K562 (cell line): ENCODE measurements around the gene LRCH1. TPM values are rescaled to one million over a fixed set of nuclear protein-coding genes. Genes with fewer than 3 reads are reported as not detected.

ENCODE experiments used
- ARID2 ChIP-seq: fragments of 450-650 bp; IDR thresholded peaks from 2 replicates; pipeline ENCODE4 v1.6.1; 2017; ENCODE audit warnings: antibody characterized with exemption, mild to moderate bottlenecking
- ELK3 ChIP-seq: fragments of 450-650 bp; formaldehyde crosslinking; IDR thresholded peaks from 2 replicates; pipeline ENCODE4 v1.4.0; 2020; ENCODE audit warnings: mild to moderate bottlenecking
- HBP1 ChIP-seq: fragments of 450-650 bp; formaldehyde crosslinking; IDR thresholded peaks from 2 replicates; pipeline ENCODE4 v1.4.0; 2022; ENCODE audit warnings: missing genetic modification characterization
- RREB1 ChIP-seq: fragments of 250-450 bp; sonication (Bioruptor Pico); IDR thresholded peaks from 2 replicates; pipeline ENCODE4 v1.4.0; 2020
- polyA plus RNA-seq, 8 experiments: library from polyadenylated mRNA; depleted of rRNA in 4 of 8; stranded (reverse) in 5 of 8; unstranded in 3 of 8; fragments of >200 nt; fragmentation: Nextera tagmentation in 2 of 8; fragmentation: Illumina TruSeq in 1 of 8; extraction: Ambion mirVana in 2 of 8; extraction: Trizol in 1 of 8; gene quantifications; 2 replicates each; pipeline versions ENCODE4 v1.2.1 to v1.2.3, GENCODE V29; 2011 to 2014; ENCODE audit warnings: inconsistent platforms in 1 of 8, missing spikeins in 1 of 8
- total RNA-seq, 7 experiments: library from RNA; depleted of rRNA in 6 of 7; stranded (reverse); fragments of >200 nt in 6 of 7; fragmentation: Illumina TruSeq in 2 of 7; extraction: Trizol in 2 of 7; gene quantifications; 2 replicates each; pipeline versions ENCODE4 v1.2.1 to v1.2.3, GENCODE V29; 2011 to 2021; ENCODE audit warnings: low replicate concordance in 1 of 7

The LRCH1 gene
- total and polyA plus RNA-seq, 9 of the 15 experiments (the other 6 are each of a cell fraction or from before 2014, with no cell fraction given), result 1.1 to 6.8 (median 3.7) TPM

- TF ChIP-seq RREB1 (CRISPR knock-in tag) (no peak), ARID2 (no peak), HBP1 (CRISPR knock-in tag) (no peak), ELK3 (no peak)
Observed at GRCh38 chr13:46751811-46752635, 199.1 kb downstream of the LRCH1 start (continued).
